ENCODE results near the gene ATP6V0B.

GRCh38 chr1:43958351-43959255, 16.2 kb upstream of the ATP6V0B start:
- TF ChIP-seq, protein P1, sequence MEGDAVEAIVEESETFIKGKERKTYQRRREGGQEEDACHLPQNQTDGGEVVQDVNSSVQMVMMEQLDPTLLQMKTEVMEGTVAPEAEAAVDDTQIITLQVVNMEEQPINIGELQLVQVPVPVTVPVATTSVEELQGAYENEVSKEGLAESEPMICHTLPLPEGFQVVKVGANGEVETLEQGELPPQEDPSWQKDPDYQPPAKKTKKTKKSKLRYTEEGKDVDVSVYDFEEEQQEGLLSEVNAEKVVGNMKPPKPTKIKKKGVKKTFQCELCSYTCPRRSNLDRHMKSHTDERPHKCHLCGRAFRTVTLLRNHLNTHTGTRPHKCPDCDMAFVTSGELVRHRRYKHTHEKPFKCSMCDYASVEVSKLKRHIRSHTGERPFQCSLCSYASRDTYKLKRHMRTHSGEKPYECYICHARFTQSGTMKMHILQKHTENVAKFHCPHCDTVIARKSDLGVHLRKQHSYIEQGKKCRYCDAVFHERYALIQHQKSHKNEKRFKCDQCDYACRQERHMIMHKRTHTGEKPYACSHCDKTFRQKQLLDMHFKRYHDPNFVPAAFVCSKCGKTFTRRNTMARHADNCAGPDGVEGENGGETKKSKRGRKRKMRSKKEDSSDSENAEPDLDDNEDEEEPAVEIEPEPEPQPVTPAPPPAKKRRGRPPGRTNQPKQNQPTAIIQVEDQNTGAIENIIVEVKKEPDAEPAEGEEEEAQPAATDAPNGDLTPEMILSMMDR (IDR thresholded peaks at IDR 0.05), result no peak
- no peak for TF ChIP-seq POLR2A (IDR thresholded peaks at IDR 0.05)

Data from heart left ventricle (tissue), 13 donors.